Mesodermal cell (in vitro differentiated cells): Measurements from ENCODE around the gene HEPACAM.

Source experiments
- H3K27ac ChIP-seq: 2 replicates; pipeline ENCODE4 v1.7.0; 2013; ENCODE audit warnings: mild to moderate bottlenecking, low read depth, low read length, moderate library complexity; ENCODE audit not compliant: severe bottlenecking
- H3K36me3 ChIP-seq: 2 replicates; pipeline ENCODE4 v1.7.1; 2013; ENCODE audit warnings: mild to moderate bottlenecking, low read length, moderate library complexity; ENCODE audit not compliant: control insufficient read depth, insufficient read depth
- H3K4me1 ChIP-seq: one replicate; pipeline ENCODE4 v1.7.1; 2013; ENCODE audit warnings: mild to moderate bottlenecking, low read length; ENCODE audit not compliant: insufficient read depth, control insufficient read depth, poor library complexity, severe bottlenecking
- H3K4me3 ChIP-seq: 2 replicates; pipeline ENCODE4 v1.7.0; 2013; ENCODE audit warnings: low read length, control low read depth, mild to moderate bottlenecking; ENCODE audit not compliant: insufficient read depth, poor library complexity, severe bottlenecking; ENCODE audit errors: extremely low read depth
- H3K9me3 ChIP-seq: 2 replicates; pipeline ENCODE4 v1.7.1; 2013; ENCODE audit warnings: mild to moderate bottlenecking, low read length, moderate library complexity; ENCODE audit not compliant: control insufficient read depth
- WGBS, 2 experiments: methylation state at CpG; one replicate each; pipeline ENCODE4 v1.1.5; 2013; ENCODE audit warnings: missing lambda C conversion rate in 2 of 2; ENCODE audit not compliant: insufficient coverage in 2 of 2; 5-methylcytosine and 5-hydroxymethylcytosine counted together

Gene HEPACAM

GRCh38 chr11:124961972-124962609 is 26.2 kb upstream of the HEPACAM start:
- no peaks in the 10 kb centered on the region for H3K36me3 ChIP-seq
- no peak overlapping the region for H3K4me3 ChIP-seq
- 100% methylated on average over 1 of the region's 5 CpGs for WGBS, 2 experiments
- H3K27ac ChIP-seq = no peak overlapping the region
- H3K9me3 ChIP-seq = no peaks in the 10 kb centered on the region
- H3K4me1 ChIP-seq = no peaks in the 10 kb centered on the region

DNA sequence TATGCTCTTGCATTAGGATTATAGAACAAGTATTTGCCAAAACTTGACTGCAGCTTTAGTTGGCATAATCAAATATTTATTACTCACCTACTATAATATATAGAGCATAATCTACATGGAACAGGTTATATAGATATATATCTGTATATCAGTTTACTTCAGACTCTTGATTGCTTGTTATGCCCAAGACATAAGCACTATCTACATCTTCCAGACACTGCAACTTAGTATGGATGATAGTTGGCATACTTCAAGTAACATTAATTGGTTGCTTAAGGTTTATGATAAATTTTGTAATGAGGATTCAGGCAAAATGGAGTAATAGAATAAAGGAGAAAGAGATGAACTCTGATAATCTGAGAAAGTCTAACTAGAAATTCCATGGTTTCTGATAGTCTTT is 19.2 kb upstream of the HEPACAM start:
- Histone ChIP-seq H3K9me3 (no peaks in the 10 kb centered on the region), H3K27ac (no peak overlapping the region), H3K36me3 (no peaks in the 10 kb centered on the region), H3K4me1 (peaks cover 6% of the 10 kb centered on the region), H3K4me3 (peak overlapping the region; percentile 57)

- Histone ChIP-seq H3K4me1 (peaks cover 6% of the 10 kb centered on the region), H3K4me3 (peak overlapping the region; percentile 57), H3K36me3 (no peaks in the 10 kb centered on the region), H3K27ac (no peak overlapping the region), H3K9me3 (no peaks in the 10 kb centered on the region)
- 48 to 70% methylated on average over 3 of the region's 6 CpGs for WGBS, 2 experiments
Observed at GRCh38 chr11:124954590-124954955, 18.7 kb upstream of the HEPACAM start.

- 1% methylated on average over 32 to 53 of the region's 54 CpGs for WGBS, 2 experiments
- Histone ChIP-seq H3K4me1 (peaks cover 6% of the 10 kb centered on the region), H3K4me3 (peak within 1 kb of the TSS; percentile 57), H3K9me3 (peaks cover 3% of the 10 kb centered on the region), H3K27ac (peak within 1 kb of the TSS; percentile 63), H3K36me3 (no peaks in the 10 kb centered on the region)
Observed at GRCh38 chr11:124953753-124954589, 18.1 kb upstream of the HEPACAM start, which contains the start of gene CCDC15. Gene CCDC15, plus strand, starts transcription at chr11:124954202. Its CDS starts 531 bp downstream, at chr11:124954733.

- Histone ChIP-seq H3K9me3 (peaks cover 3% of the 10 kb centered on the region), H3K4me1 (peaks cover 6% of the 10 kb centered on the region), H3K36me3 (no peaks in the 10 kb centered on the region), H3K27ac (no peak overlapping the region), H3K4me3 (no peak overlapping the region)
- 63% methylated on average over 2 of the region's 3 CpGs; no CpG with 5 or more reads in 1 of the 2 experiments for WGBS, 2 experiments
Observed at GRCh38 chr11:124951341-124951740, 15.5 kb upstream of the HEPACAM start.

- Histone ChIP-seq H3K9me3 (peaks cover 3% of the 10 kb centered on the region), H3K4me3 (no peak overlapping the region), H3K27ac (no peak overlapping the region), H3K4me1 (peaks cover 6% of the 10 kb centered on the region), H3K36me3 (no peaks in the 10 kb centered on the region)
Observed at GRCh38 chr11:124950601-124951330, 14.9 kb upstream of the HEPACAM start.

DNA sequence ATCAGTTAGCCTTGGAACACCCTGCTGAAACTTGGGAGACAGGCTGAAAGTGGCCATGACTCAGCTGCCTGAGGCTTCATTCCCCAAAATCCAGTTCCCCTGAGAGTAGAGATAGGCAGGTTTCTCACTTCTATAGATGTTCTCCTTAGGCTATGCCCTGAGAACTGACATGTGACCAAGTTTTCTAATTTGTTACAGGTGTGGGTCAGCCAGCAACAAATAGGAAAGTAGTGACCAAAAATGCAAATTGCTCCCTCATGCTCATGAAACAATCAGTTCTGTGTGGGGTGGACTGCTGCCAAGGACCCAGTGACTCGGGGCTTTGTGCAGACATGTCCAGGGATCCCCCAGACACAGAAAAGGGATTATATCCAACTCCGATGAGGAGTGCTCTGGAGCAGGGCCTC is 10.9 kb upstream of the HEPACAM start:
- no peaks in the 10 kb centered on the region for H3K36me3 ChIP-seq
- H3K9me3 ChIP-seq = peaks cover 3% of the 10 kb centered on the region
- no peak overlapping the region for H3K4me3 ChIP-seq
- no peaks in the 10 kb centered on the region for H3K4me1 ChIP-seq
- no peak overlapping the region for H3K27ac ChIP-seq
- WGBS, 2 experiments = 75 to 90% methylated on average over 1 to 2 of the region's 2 CpGs

- H3K9me3 ChIP-seq = peaks cover 3% of the 10 kb centered on the region
- H3K4me1 ChIP-seq = no peaks in the 10 kb centered on the region
- H3K4me3 ChIP-seq = no peak overlapping the region
- H3K36me3 ChIP-seq = no peaks in the 10 kb centered on the region
- WGBS, 2 experiments = 89 to 90% methylated on average over 3 to 4 of the region's 6 CpGs
- no peak overlapping the region for H3K27ac ChIP-seq
Observed at GRCh38 chr11:124945826-124946225, 10.0 kb upstream of the HEPACAM start.

DNA sequence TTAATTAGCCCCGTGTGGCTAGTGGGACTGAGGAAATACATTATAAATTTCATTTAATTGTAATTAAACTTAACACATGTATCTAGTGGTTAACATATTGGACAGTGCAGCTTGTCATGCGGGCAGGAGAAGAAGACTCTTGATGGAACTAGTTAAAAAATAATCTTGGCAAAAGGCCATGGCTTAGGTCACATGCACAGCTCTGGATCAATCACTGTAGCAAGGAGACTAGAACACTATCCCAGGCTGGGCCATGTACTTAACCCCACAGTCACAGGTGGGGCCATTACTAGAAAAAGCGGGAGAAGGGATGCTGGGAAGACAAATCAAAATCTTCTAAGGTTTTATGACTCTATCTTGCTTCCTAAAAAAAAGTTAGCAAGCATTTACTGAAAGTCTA is 8.7 kb upstream of the HEPACAM start:
- Histone ChIP-seq H3K4me1 (no peaks in the 10 kb centered on the region), H3K9me3 (peaks cover 3% of the 10 kb centered on the region), H3K27ac (no peak overlapping the region), H3K36me3 (no peaks in the 10 kb centered on the region), H3K4me3 (no peak overlapping the region)
- WGBS, 2 experiments = no CpG with 5 or more reads among the region's 3 CpGs

GRCh38 chr11:124943741-124944140 is 7.9 kb upstream of the HEPACAM start:
- no peaks in the 10 kb centered on the region for H3K9me3 ChIP-seq
- H3K4me3 ChIP-seq = no peak overlapping the region
- no CpG with 5 or more reads among the region's 1 CpG for WGBS, 2 experiments
- H3K4me1 ChIP-seq = no peaks in the 10 kb centered on the region
- no peaks in the 10 kb centered on the region for H3K36me3 ChIP-seq
- no peak overlapping the region for H3K27ac ChIP-seq
